ENCODE results near the gene CNN3.

The CNN3 gene

GRCh38 chr1:94922761-94923331 is 4.1 kb downstream of the CNN3 start:
- DNase-seq, result no peak

- no peak for DNase-seq
These were observed 4.9 kb downstream of the CNN3 start for GRCh38 chr1:94921977-94922376.

GRCh38 chr1:94920061-94920460 is 6.8 kb downstream of the CNN3 start:
- no peak for DNase-seq

GRCh38 chr1:94919241-94920030 is 7.5 kb downstream of the CNN3 start:
- DNase-seq, result no peak

- no peak for DNase-seq
These were observed 9.7 kb downstream of the CNN3 start for GRCh38 chr1:94917251-94917650.

- DNase-seq, result no peak
These were observed 14.4 kb downstream of the CNN3 start for GRCh38 chr1:94912263-94913184.

GRCh38 chr1:94909486-94909885 is 17.4 kb downstream of the CNN3 start:
- no peak for DNase-seq

- DNase-seq, result no peak
These were observed 17.9 kb downstream of the CNN3 start for GRCh38 chr1:94908965-94909364.

- DNase-seq, result no peak
These were observed 18.7 kb downstream of the CNN3 start for GRCh38 chr1:94908190-94908589.

GRCh38 chr1:94907136-94907535 is 19.8 kb downstream of the CNN3 start:
- DNase-seq, result no peak

- no peak for DNase-seq
These were observed 20.5 kb downstream of the CNN3 start for GRCh38 chr1:94906382-94906781.

- no peak for DNase-seq
These were observed 21.7 kb downstream of the CNN3 start for GRCh38 chr1:94905207-94905606.

GRCh38 chr1:94903280-94904009 is 23.5 kb downstream of the CNN3 start:
- DNase-seq, result no peak

- no peak for DNase-seq
These were observed 25.1 kb downstream of the CNN3 start for GRCh38 chr1:94901841-94902240.

- DNase-seq, result no peak
These were observed 27.2 kb downstream of the CNN3 start for GRCh38 chr1:94899756-94900155.

GRCh38 chr1:94898491-94899385 is 28.2 kb downstream of the CNN3 start:
- DNase-seq, result no peak

GRCh38 chr1:94895518-94895917 is 31.4 kb downstream of the CNN3 start:
- DNase-seq, result no peak

GRCh38 chr1:94894630-94895029 is 32.3 kb downstream of the CNN3 start:
- DNase-seq, result no peak

GRCh38 chr1:94892604-94893254 is 34.2 kb downstream of the CNN3 start:
- DNase-seq, result no peak

- DNase-seq, result no peak
These were observed 38.7 kb downstream of the CNN3 start for GRCh38 chr1:94888201-94888600.

- no peak for DNase-seq
These were observed 39.2 kb downstream of the CNN3 start for GRCh38 chr1:94887603-94888171.
